Parietal lobe (tissue), 1 donor: Measurements from ENCODE around the gene GIGYF1. TPM values are rescaled to one million over a fixed set of nuclear protein-coding genes. Genes with fewer than 3 reads are reported as not detected.

Experiments
- total RNA-seq: library from RNA; depleted of rRNA; stranded (reverse); fragments of >200 nt; gene quantifications from one replicate; pipeline ENCODE4 v1.2.3, GENCODE V29; 2014

The GIGYF1 gene, protein sequence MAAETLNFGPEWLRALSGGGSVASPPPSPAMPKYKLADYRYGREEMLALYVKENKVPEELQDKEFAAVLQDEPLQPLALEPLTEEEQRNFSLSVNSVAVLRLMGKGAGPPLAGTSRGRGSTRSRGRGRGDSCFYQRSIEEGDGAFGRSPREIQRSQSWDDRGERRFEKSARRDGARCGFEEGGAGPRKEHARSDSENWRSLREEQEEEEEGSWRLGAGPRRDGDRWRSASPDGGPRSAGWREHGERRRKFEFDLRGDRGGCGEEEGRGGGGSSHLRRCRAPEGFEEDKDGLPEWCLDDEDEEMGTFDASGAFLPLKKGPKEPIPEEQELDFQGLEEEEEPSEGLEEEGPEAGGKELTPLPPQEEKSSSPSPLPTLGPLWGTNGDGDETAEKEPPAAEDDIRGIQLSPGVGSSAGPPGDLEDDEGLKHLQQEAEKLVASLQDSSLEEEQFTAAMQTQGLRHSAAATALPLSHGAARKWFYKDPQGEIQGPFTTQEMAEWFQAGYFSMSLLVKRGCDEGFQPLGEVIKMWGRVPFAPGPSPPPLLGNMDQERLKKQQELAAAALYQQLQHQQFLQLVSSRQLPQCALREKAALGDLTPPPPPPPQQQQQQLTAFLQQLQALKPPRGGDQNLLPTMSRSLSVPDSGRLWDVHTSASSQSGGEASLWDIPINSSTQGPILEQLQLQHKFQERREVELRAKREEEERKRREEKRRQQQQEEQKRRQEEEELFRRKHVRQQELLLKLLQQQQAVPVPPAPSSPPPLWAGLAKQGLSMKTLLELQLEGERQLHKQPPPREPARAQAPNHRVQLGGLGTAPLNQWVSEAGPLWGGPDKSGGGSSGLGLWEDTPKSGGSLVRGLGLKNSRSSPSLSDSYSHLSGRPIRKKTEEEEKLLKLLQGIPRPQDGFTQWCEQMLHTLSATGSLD (N-terminal part only)
- total RNA-seq = 35.4 TPM

DNA sequence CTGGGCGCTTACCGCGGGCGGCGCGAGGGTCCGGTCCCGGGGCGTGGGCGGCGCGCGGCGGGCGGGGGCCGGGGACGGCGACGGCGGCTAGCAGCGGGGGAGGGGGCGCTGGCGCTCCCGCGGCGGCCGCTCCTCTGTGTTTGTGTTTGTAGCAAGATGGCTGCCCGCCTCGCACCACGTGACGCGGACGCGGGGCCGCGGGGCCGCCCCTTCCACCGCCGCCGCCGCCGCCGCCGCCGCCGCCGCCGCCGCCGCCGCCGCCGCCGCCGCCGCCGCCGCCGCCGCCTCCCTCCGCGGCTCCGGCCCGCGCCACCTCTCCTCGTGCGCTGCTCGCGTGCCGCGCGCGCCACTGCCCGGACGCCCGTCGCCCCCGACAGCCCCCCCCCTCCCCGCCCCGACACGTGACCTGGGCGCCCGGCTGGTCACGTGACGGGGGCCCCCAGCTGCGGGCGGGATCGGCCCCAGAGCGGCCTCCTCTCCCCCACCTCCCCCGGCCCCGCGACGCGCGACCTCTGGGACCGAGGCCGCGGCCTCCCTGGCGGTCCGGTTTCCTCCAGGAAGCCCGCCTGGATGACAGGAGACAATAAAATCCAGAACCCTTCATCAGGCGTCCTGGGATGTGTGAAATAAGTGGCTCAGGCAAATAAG, at the start of gene GIGYF1:
Gene GIGYF1 (minus strand): TSS at position 153 of the 648 bp plus-strand sequence. CDS start 6,012 bp downstream, outside the sequence.

GRCh38 chr7:100720279-100720670, 26.2 kb upstream of the GIGYF1 start, which contains the start of gene EPO:
EPO (plus strand) TSS chr7:100720468; CDS start chr7:100720981, 513 bp downstream.

DNA sequence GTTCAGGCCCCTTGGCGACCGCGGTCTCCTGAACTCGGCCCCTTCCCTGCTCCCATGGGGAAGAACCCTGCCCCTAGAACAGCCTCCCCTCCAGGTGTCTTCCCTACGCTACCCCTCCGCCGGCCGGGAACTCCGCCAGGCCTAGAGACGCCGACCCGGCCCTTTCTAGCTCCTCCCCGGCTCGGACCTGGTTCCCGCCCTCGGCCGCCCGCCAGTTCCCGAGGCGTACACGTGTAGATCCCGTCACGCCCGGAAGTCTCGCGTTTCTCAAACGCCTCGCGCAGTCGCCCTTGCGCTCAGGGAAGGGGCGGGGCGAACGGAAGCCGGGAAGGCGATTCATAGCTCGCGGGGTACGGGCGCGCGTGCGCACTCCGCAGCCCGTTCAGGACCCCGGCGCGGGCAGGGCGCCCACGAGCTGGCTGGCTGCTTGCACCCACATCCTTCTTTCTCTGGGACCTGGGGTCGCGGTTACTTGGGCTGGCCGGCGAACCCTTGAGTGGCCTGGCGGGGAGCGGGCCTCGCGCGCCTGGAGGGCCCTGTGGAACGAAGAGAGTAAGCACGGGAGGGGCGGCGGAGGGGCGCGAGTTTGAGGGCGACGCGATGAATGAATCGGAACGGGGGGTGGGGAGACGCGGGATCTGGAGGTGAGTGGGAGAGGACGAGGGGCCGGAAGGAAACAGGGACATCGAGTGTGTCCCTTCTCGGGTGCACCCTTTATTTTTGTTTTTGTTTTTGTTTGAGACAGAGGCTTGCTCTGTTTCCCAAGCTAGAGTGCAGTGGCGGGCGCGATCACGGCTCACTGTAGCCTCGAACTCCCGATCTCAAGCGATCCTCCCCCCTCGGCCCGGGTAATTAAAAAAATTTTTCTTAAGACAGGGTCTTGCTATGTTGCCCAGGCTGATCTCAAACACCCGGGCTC, 12.0 kb upstream of the GIGYF1 start, which contains the start of gene POP7:
Gene POP7 (plus strand): TSS at position 369 of the 919 bp plus-strand sequence. CDS start 710 bp downstream, outside the sequence.

GRCh38 chr7:100673302-100673941, 20.6 kb downstream of the GIGYF1 start, which contains the start of gene GNB2:
GNB2 (plus strand) TSS chr7:100673740; CDS start chr7:100676266, 2,526 bp downstream.

DNA sequence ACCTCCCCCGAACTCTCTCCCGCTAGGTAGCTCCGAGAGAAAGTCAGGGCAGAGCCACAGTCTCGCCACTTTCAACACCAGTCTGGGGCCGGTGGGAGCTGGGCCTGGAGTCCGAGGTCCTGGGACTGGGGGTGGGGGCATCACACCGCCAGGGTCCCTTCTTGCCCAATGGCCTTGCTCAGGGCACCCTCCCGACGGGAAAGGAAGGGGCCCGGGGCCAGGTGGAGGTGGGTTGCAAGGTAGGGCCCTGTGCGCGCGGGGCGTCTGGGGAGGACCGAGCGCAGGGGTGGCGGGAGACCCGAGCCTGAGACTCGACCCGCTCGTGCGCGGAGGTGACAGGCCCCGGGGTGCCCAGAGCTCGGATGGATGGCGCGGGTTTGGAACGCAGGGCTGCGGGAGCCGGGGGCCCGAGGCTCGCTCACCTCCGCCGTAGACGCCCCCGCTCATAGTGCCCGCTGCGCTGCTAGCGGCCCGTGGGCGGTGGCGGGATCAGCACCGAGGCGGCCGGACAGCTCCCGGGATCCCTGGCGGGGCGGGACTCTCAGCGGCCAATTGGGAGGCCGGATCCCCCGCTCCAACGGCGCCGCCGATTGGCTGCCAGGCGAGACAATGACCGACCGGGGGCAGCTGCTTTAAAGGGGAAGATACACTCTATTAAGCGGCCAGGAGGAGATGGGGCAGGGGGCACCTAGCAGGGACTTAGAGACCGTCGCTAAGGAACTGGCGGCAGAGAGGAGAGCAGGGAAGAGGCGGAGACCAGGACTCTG, 38.0 kb downstream of the GIGYF1 start, which contains the start of gene ACTL6B:
Gene ACTL6B (minus strand): TSS at position 541 of the 767 bp plus-strand sequence. CDS start 94 bp downstream, at position 447.

GRCh38 chr7:100641463-100641859, 52.6 kb downstream of the GIGYF1 start, which contains the start of gene TFR2:
TFR2 (minus strand) TSS chr7:100641552; CDS start chr7:100641509, 43 bp downstream.

Other genes with a start within 250 kb of the GIGYF1 start
- gene SPACDR, start 230.0 kb downstream of the GIGYF1 start, total RNA-seq = not detected
- gene TSC22D4, start 215.0 kb downstream of the GIGYF1 start, total RNA-seq = 6.6 TPM
- 38.5 TPM for gene NYAP1, start 210.3 kb downstream of the GIGYF1 start, total RNA-seq
- gene AGFG2, start 155.0 kb downstream of the GIGYF1 start, total RNA-seq = 4.7 TPM
- not detected for gene SAP25, start 120.3 kb downstream of the GIGYF1 start, total RNA-seq
- gene LRCH4, start 108.1 kb downstream of the GIGYF1 start, total RNA-seq = 17.5 TPM
- gene FBXO24, start 107.9 kb downstream of the GIGYF1 start, total RNA-seq = not detected
- gene PCOLCE, start 91.9 kb downstream of the GIGYF1 start, total RNA-seq = 4.1 TPM
- gene MOSPD3, start 81.7 kb downstream of the GIGYF1 start, total RNA-seq = 23.5 TPM
- 6.6 TPM for gene TFR2, start 52.7 kb downstream of the GIGYF1 start, total RNA-seq
- 107 TPM for gene ACTL6B, start 37.8 kb downstream of the GIGYF1 start, total RNA-seq
- gene GNB2, start 20.5 kb downstream of the GIGYF1 start, total RNA-seq = 74.5 TPM
- 28.8 TPM for gene POP7, start 11.9 kb upstream of the GIGYF1 start, total RNA-seq
- gene EPO, start 26.2 kb upstream of the GIGYF1 start, total RNA-seq = not detected
- not detected for gene ZAN, start 39.3 kb upstream of the GIGYF1 start, total RNA-seq
- 11.0 TPM for gene EPHB4, start 133.3 kb upstream of the GIGYF1 start, total RNA-seq
- gene SLC12A9, start 158.5 kb upstream of the GIGYF1 start, total RNA-seq = 30.4 TPM
- 3.8 TPM for gene TRIP6, start 173.1 kb upstream of the GIGYF1 start, total RNA-seq
- gene SRRT, start 180.9 kb upstream of the GIGYF1 start, total RNA-seq = 64.5 TPM
- gene UFSP1, start 195.5 kb upstream of the GIGYF1 start, total RNA-seq = 2.5 TPM
- gene ACHE, start 201.6 kb upstream of the GIGYF1 start, total RNA-seq = 13.1 TPM